ENCODE results near the gene LIG1.

The LIG1 gene

GRCh38 chr19:48182434-48182833 lies 12.3 kb upstream of the LIG1 start:
- DNase-seq (ENCODE audit: low spot score), result no peak

GRCh38 chr19:48181505-48181904 lies 11.4 kb upstream of the LIG1 start:
- no peak for DNase-seq (ENCODE audit: low spot score)

- no peak for DNase-seq (ENCODE audit: low spot score)
Measured at GRCh38 chr19:48176226-48176625, 6.1 kb upstream of the LIG1 start.

- no peak for DNase-seq (ENCODE audit: low spot score)
Measured at GRCh38 chr19:48175578-48175977, 5.4 kb upstream of the LIG1 start.

- DNase-seq (ENCODE audit: low spot score), result no peak
Measured at GRCh38 chr19:48174445-48175030, 4.4 kb upstream of the LIG1 start.

- DNase-seq (ENCODE audit: low spot score), result no peak
Measured at GRCh38 chr19:48171710-48172109, 1.6 kb upstream of the LIG1 start.

- DNase-seq (ENCODE audit: low spot score), result no peak
Measured at GRCh38 chr19:48170817-48171347, 738 bp upstream of the LIG1 start.

GRCh38 chr19:48169578-48169938 lies 586 bp downstream of the LIG1 start:
- DNase-seq (ENCODE audit: low spot score), result peak; percentile 92

- DNase-seq (ENCODE audit: low spot score), result no peak
Measured at GRCh38 chr19:48168689-48169088, 1.5 kb downstream of the LIG1 start.

GRCh38 chr19:48158210-48158790 lies 11.8 kb downstream of the LIG1 start:
- no peak for DNase-seq (ENCODE audit: low spot score)

- DNase-seq (ENCODE audit: low spot score), result no peak
Measured at GRCh38 chr19:48154003-48154402, 16.1 kb downstream of the LIG1 start.

GRCh38 chr19:48152551-48152950 lies 17.6 kb downstream of the LIG1 start:
- peak; percentile 59 for DNase-seq (ENCODE audit: low spot score)

GRCh38 chr19:48149430-48149829 lies 20.7 kb downstream of the LIG1 start:
- no peak for DNase-seq (ENCODE audit: low spot score)

GRCh38 chr19:48148576-48148975 lies 21.6 kb downstream of the LIG1 start:
- no peak for DNase-seq (ENCODE audit: low spot score)

- DNase-seq (ENCODE audit: low spot score), result no peak
Measured at GRCh38 chr19:48147597-48148175, 22.5 kb downstream of the LIG1 start.

- DNase-seq (ENCODE audit: low spot score), result no peak
Measured at GRCh38 chr19:48139053-48139452, 31.1 kb downstream of the LIG1 start.

GRCh38 chr19:48137411-48137810 lies 32.7 kb downstream of the LIG1 start:
- no peak for DNase-seq (ENCODE audit: low spot score)

- no peak for DNase-seq (ENCODE audit: low spot score)
Measured at GRCh38 chr19:48136547-48136946, 33.6 kb downstream of the LIG1 start.

- DNase-seq (ENCODE audit: low spot score), result peak; percentile 11
Measured at GRCh38 chr19:48135411-48135810, 34.7 kb downstream of the LIG1 start.

- no peak for DNase-seq (ENCODE audit: low spot score)
Measured at GRCh38 chr19:48133094-48133493, 37.0 kb downstream of the LIG1 start.

- DNase-seq (ENCODE audit: low spot score), result no peak
Measured at GRCh38 chr19:48127561-48127960, 42.6 kb downstream of the LIG1 start.

- DNase-seq (ENCODE audit: low spot score), result peak; percentile 7
Measured at GRCh38 chr19:48123907-48124651, 46.1 kb downstream of the LIG1 start.

GRCh38 chr19:48122421-48122820 lies 47.7 kb downstream of the LIG1 start:
- no peak for DNase-seq (ENCODE audit: low spot score)

Data from activated CD4-positive, alpha-beta T cell treated with anti-CD3 and anti-CD28 coated beads, Interleukin-2, Interleukin-4, amounts not matched to agents 100 ng/mL and 50 ng/mL, durations not matched to agents 16 hours and 8 hours (primary cell).